ENCODE measurements around the gene NAT9. TPM values are rescaled to one million over a fixed set of nuclear protein-coding genes. Genes with fewer than 3 reads are reported as not detected.

The NAT9 gene
- total RNA-seq, 3 donors from 2014 or later = 63.1 to 68.7 (median 65.9) TPM

- Mint-ChIP-seq H3K4me3 (no peak overlapping the region), H3K9me3 (no peaks in the 10 kb centered on the region), H3K27me3 (ENCODE audit: low read depth) (no peaks in the 10 kb centered on the region), H3K4me1 (ENCODE audit: low read depth) (peaks cover 92% of the 10 kb centered on the region), H3K36me3 (ENCODE audit: insufficient read depth) (peaks cover 7% of the 10 kb centered on the region)
- ATAC-seq = no peak
- DNase-seq = no peak
Observed at GRCh38 chr17:74756891-74757290, 19.3 kb downstream of the NAT9 start.

GRCh38 chr17:74755533-74755932 lies 20.6 kb downstream of the NAT9 start:
- DNase-seq (no peak), ATAC-seq (no peak)
- Mint-ChIP-seq H3K9me3 (no peaks in the 10 kb centered on the region), H3K4me3 (no peak overlapping the region), H3K27me3 (ENCODE audit: low read depth) (no peaks in the 10 kb centered on the region), H3K36me3 (ENCODE audit: insufficient read depth) (peaks cover 7% of the 10 kb centered on the region), H3K4me1 (ENCODE audit: low read depth) (peaks cover 91% of the 10 kb centered on the region)

GRCh38 chr17:74754832-74755231 lies 21.3 kb downstream of the NAT9 start:
- peaks cover 7% of the 10 kb centered on the region for H3K36me3 Mint-ChIP-seq (ENCODE audit: insufficient read depth)
- no peaks in the 10 kb centered on the region for H3K27me3 Mint-ChIP-seq (ENCODE audit: low read depth)
- H3K4me3 Mint-ChIP-seq = no peak overlapping the region
- peaks cover 88% of the 10 kb centered on the region for H3K4me1 Mint-ChIP-seq (ENCODE audit: low read depth)
- no peaks in the 10 kb centered on the region for H3K9me3 Mint-ChIP-seq
- ATAC-seq (no peak), DNase-seq (no peak)

- Mint-ChIP-seq H3K4me1 (ENCODE audit: low read depth) (peaks cover 72% of the 10 kb centered on the region), H3K9me3 (no peaks in the 10 kb centered on the region), H3K36me3 (ENCODE audit: insufficient read depth) (peaks cover 7% of the 10 kb centered on the region), H3K27me3 (ENCODE audit: low read depth) (no peaks in the 10 kb centered on the region), H3K4me3 (peak overlapping the region; percentile 97)
- no peak for ATAC-seq
- no peak for DNase-seq
Observed at GRCh38 chr17:74752822-74753401, 23.2 kb downstream of the NAT9 start.

GRCh38 chr17:74752415-74752814 lies 23.7 kb downstream of the NAT9 start:
- H3K27me3 Mint-ChIP-seq (ENCODE audit: low read depth) = no peaks in the 10 kb centered on the region
- DNase-seq = no peak
- H3K4me1 Mint-ChIP-seq (ENCODE audit: low read depth) = peaks cover 71% of the 10 kb centered on the region
- no peaks in the 10 kb centered on the region for H3K9me3 Mint-ChIP-seq
- ATAC-seq = no peak
- peaks cover 7% of the 10 kb centered on the region for H3K36me3 Mint-ChIP-seq (ENCODE audit: insufficient read depth)
- peak overlapping the region; percentile 97 for H3K4me3 Mint-ChIP-seq

GRCh38 chr17:74750327-74751069 lies 25.6 kb downstream of the NAT9 start:
- ATAC-seq (no peak), DNase-seq (no peak)
- H3K36me3 Mint-ChIP-seq (ENCODE audit: insufficient read depth) = peaks cover 7% of the 10 kb centered on the region
- no peaks in the 10 kb centered on the region for H3K27me3 Mint-ChIP-seq (ENCODE audit: low read depth)
- no peaks in the 10 kb centered on the region for H3K9me3 Mint-ChIP-seq
- peak overlapping the region; percentile 97 for H3K4me3 Mint-ChIP-seq
- peaks cover 66% of the 10 kb centered on the region for H3K4me1 Mint-ChIP-seq (ENCODE audit: low read depth)

- Mint-ChIP-seq H3K9me3 (no peaks in the 10 kb centered on the region), H3K36me3 (ENCODE audit: insufficient read depth) (peaks cover 7% of the 10 kb centered on the region), H3K27me3 (ENCODE audit: low read depth) (no peaks in the 10 kb centered on the region), H3K4me1 (ENCODE audit: low read depth) (peaks cover 60% of the 10 kb centered on the region), H3K4me3 (peak overlapping the region; percentile 97)
- no peak for ATAC-seq
- DNase-seq = no peak
Observed at GRCh38 chr17:74750039-74750326, 26.2 kb downstream of the NAT9 start.

GRCh38 chr17:74749279-74750038 lies 26.7 kb downstream of the NAT9 start:
- peak overlapping the region; percentile 97 for H3K4me3 Mint-ChIP-seq
- H3K36me3 Mint-ChIP-seq (ENCODE audit: insufficient read depth) = peaks cover 7% of the 10 kb centered on the region
- peak; percentile 5 for ATAC-seq
- no peaks in the 10 kb centered on the region for H3K27me3 Mint-ChIP-seq (ENCODE audit: low read depth)
- no peaks in the 10 kb centered on the region for H3K9me3 Mint-ChIP-seq
- no peak for DNase-seq
- H3K4me1 Mint-ChIP-seq (ENCODE audit: low read depth) = peaks cover 60% of the 10 kb centered on the region

GRCh38 chr17:74748529-74749278 lies 27.4 kb downstream of the NAT9 start, which contains the start of gene NHERF1:
NHERF1 (plus strand) TSS chr17:74748628; CDS start chr17:74748847, 219 bp downstream.
- H3K36me3 Mint-ChIP-seq (ENCODE audit: insufficient read depth) = peaks cover 7% of the 10 kb centered on the region
- H3K27me3 Mint-ChIP-seq (ENCODE audit: low read depth) = no peaks in the 10 kb centered on the region
- ATAC-seq (peak; percentile 87 to 92), DNase-seq (peak; percentile 92)
- H3K9me3 Mint-ChIP-seq = no peaks in the 10 kb centered on the region
- H3K4me1 Mint-ChIP-seq (ENCODE audit: low read depth) = peaks cover 62% of the 10 kb centered on the region
- H3K4me3 Mint-ChIP-seq = peak within 1 kb of the TSS; percentile 97

GRCh38 chr17:74748279-74748528 lies 27.9 kb downstream of the NAT9 start:
- H3K36me3 Mint-ChIP-seq (ENCODE audit: insufficient read depth) = peaks cover 6% of the 10 kb centered on the region
- no peaks in the 10 kb centered on the region for H3K9me3 Mint-ChIP-seq
- no peaks in the 10 kb centered on the region for H3K27me3 Mint-ChIP-seq (ENCODE audit: low read depth)
- peak overlapping the region; percentile 79 for H3K4me3 Mint-ChIP-seq
- DNase-seq (no peak), ATAC-seq (no peak)
- H3K4me1 Mint-ChIP-seq (ENCODE audit: low read depth) = peaks cover 62% of the 10 kb centered on the region

GRCh38 chr17:74746922-74747321 lies 29.2 kb downstream of the NAT9 start:
- no peak for ATAC-seq
- H3K36me3 Mint-ChIP-seq (ENCODE audit: insufficient read depth) = no peaks in the 10 kb centered on the region
- peaks cover 63% of the 10 kb centered on the region for H3K4me1 Mint-ChIP-seq (ENCODE audit: low read depth)
- no peaks in the 10 kb centered on the region for H3K27me3 Mint-ChIP-seq (ENCODE audit: low read depth)
- no peaks in the 10 kb centered on the region for H3K9me3 Mint-ChIP-seq
- peak overlapping the region; percentile 79 for H3K4me3 Mint-ChIP-seq
- no peak for DNase-seq

GRCh38 chr17:74746376-74746775 lies 29.8 kb downstream of the NAT9 start:
- DNase-seq = no peak

GRCh38 chr17:74745548-74746177 lies 30.5 kb downstream of the NAT9 start:
- Mint-ChIP-seq H3K4me1 (ENCODE audit: low read depth) (peaks cover 63% of the 10 kb centered on the region), H3K36me3 (ENCODE audit: insufficient read depth) (no peaks in the 10 kb centered on the region), H3K9me3 (no peaks in the 10 kb centered on the region), H3K27me3 (ENCODE audit: low read depth) (no peaks in the 10 kb centered on the region), H3K4me3 (no peak overlapping the region)
- ATAC-seq (no peak), DNase-seq (no peak)

More at GRCh38 chr17:74746376-74746775, 29.8 kb downstream of the NAT9 start:
- H3K4me3 Mint-ChIP-seq = no peak overlapping the region
- ATAC-seq = no peak
- H3K4me1 Mint-ChIP-seq (ENCODE audit: low read depth) = peaks cover 63% of the 10 kb centered on the region
- H3K36me3 Mint-ChIP-seq (ENCODE audit: insufficient read depth) = no peaks in the 10 kb centered on the region
- H3K9me3 Mint-ChIP-seq = no peaks in the 10 kb centered on the region
- H3K27me3 Mint-ChIP-seq (ENCODE audit: low read depth) = no peaks in the 10 kb centered on the region
